ENCODE results near the gene PTHLH. TPM values are rescaled to one million over a fixed set of nuclear protein-coding genes. Genes with fewer than 3 reads are reported as not detected.

PTHLH gene

Small RNAs within 50 kb of the gene (small RNA-seq; reads per million reads assigned to genes)
- not detected for gene AC008011.1 (ENCODE audit: insufficient read depth)
